Natural killer cell treated with Interleukin-12 subunit alpha and Interleukin-12 subunit beta and Interleukin-15 and Interleukin-18, amount 100 ng/mL, for 72 hours (primary cell): Measurements from ENCODE around the gene DPP10. TPM values are rescaled to one million over a fixed set of nuclear protein-coding genes. Genes with fewer than 3 reads are reported as not detected.

ENCODE experiments used
- ATAC-seq, 2 donors: fragments of 150-1000 bp; cut with Tn5 transposase in 1 of 2; sonication (Bioruptor Pico), chemical (Tn5 transposase) in 1 of 2; 2 replicates each; pipeline ENCODE4 v1.10.0; 2021
- DNase-seq: peaks from one replicate; pipeline ENCODE4 v3.0.0; 2022; ENCODE audit warnings: low spot score
- H3K27ac Mint-ChIP-seq, 2 donors: 1 replicate in 1 of 2; 2 replicates in 1 of 2; pipeline ENCODE4 v1.8.0; 2022; ENCODE audit warnings: mixed read lengths in 2 of 2, mild to moderate bottlenecking in 1 of 2, moderate library complexity in 1 of 2
- H3K27me3 Mint-ChIP-seq, 2 donors: 1 replicate in 1 of 2; 2 replicates in 1 of 2; pipeline ENCODE4 v1.8.0; 2022; ENCODE audit warnings: mixed read lengths in 2 of 2
- H3K36me3 Mint-ChIP-seq: one replicate; pipeline ENCODE4 v1.8.0; 2022; ENCODE audit warnings: mixed read lengths
- H3K4me1 Mint-ChIP-seq, 2 donors: 1 replicate in 1 of 2; 2 replicates in 1 of 2; pipeline ENCODE4 v1.8.0; 2022; ENCODE audit warnings: low read depth in 2 of 2, mixed read lengths in 2 of 2, mild to moderate bottlenecking in 1 of 2
- H3K4me3 Mint-ChIP-seq: one replicate; pipeline ENCODE4 v1.8.0; 2022; ENCODE audit warnings: mixed read lengths
- H3K9me3 Mint-ChIP-seq: 2 replicates; pipeline ENCODE4 v1.8.0; 2022; ENCODE audit warnings: mixed read lengths
- total RNA-seq, 2 donors: library from RNA; stranded (reverse); gene quantifications; one replicate each; pipeline ENCODE4 v1.2.3, GENCODE V29; 2022

DPP10 gene
- total RNA-seq, 2 donors from 2014 or later = not detected

DNA sequence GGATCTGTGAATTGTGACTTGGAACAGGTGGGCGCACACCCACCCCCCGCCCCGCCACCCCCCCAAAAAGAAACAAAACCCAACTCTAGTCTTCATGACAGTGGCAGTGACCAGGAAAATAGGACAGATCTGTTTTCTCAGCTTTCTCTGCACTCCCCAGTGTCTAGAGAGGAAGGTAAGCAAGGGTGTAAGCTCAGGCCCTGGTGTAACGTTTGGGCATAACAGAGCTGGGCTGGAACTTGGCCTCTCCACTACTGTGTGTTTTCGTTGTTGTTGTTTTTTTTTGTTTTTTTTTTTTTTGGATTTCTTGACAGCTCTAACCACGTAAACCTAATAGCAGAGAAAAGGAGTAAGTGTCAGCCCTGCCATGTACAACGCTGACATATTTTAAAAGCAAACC, 1160.8 kb downstream of the DPP10 start:
- Mint-ChIP-seq H3K4me3 (no peak overlapping the region), H3K9me3 (peaks cover 24% of the 10 kb centered on the region), H3K27me3 (no peaks in the 10 kb centered on the region), H3K27ac (no peak overlapping the region), H3K4me1 (no peaks in the 10 kb centered on the region), H3K36me3 (peaks cover 13% of the 10 kb centered on the region)
- no peak for ATAC-seq
- DNase-seq = no peak

DNA sequence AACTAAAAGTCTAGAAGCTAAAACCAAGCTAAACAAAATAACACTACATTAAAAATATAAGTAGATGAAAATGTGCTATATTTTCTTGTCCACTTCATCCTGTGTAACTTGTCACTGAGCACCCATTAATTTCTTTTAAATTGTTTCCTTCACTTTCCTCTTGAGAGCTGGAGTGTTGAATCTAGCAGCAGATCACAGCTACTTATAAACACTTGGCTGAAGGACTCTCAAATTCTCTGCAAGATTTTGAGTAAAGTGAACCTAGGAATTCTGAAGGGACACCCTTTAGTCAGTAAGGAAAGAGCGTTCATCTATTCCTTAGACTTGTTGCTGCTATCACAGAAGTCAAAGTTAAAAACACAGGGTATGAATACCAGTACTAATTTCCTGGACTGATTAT, 1163.9 kb downstream of the DPP10 start:
- Mint-ChIP-seq H3K4me3 (no peak overlapping the region), H3K4me1 (no peaks in the 10 kb centered on the region), H3K9me3 (peaks cover 21% of the 10 kb centered on the region), H3K36me3 (no peaks in the 10 kb centered on the region), H3K27me3 (no peaks in the 10 kb centered on the region), H3K27ac (no peak overlapping the region)
- DNase-seq (no peak), ATAC-seq (no peak)

DNA sequence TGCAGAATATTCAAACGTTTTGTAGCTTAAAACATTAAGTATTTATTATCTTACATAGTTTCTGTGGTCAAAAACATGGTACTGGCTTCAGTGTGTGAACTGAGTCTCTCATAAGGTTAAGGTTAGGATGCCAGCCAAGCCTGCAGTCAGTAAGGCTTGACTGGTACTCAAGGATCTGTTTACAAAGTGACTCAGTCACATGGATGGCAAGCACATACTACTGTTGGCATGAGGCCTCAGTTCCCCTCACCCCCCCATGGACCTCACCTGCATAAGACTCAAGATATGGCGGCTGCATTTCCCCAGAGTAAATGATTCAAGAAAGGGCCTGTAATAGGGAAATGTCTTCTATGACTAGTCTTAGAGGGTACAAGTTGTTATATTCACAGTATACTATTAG, 1167.5 kb downstream of the DPP10 start:
- Mint-ChIP-seq H3K9me3 (peaks cover 23% of the 10 kb centered on the region), H3K36me3 (no peaks in the 10 kb centered on the region), H3K4me1 (no peaks in the 10 kb centered on the region), H3K27me3 (no peaks in the 10 kb centered on the region), H3K4me3 (no peak overlapping the region), H3K27ac (no peak overlapping the region)
- DNase-seq (no peak), ATAC-seq (no peak)

DNA sequence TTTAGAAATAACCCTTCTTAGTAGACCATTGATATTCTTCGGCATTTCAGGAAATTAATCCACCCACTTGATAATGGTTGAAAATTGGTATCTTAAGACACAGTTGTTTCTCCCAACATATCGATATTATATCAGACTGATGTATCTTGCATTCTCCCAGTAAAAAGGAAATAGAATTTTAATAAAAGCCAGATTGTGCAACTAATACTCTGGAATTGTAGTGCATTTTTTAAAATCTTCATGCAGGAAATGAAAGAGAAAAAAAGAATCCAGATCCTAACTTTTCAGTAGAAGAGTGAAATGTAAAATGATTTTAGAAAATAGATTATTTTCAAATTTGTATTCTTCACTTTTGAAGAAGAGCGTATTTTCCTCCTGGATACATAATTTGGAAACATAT, 1168.4 kb downstream of the DPP10 start:
- ATAC-seq (no peak), DNase-seq (no peak)
- Mint-ChIP-seq H3K27me3 (no peaks in the 10 kb centered on the region), H3K9me3 (peaks cover 23% of the 10 kb centered on the region), H3K4me1 (no peaks in the 10 kb centered on the region), H3K27ac (no peak overlapping the region), H3K36me3 (no peaks in the 10 kb centered on the region), H3K4me3 (no peak overlapping the region)

DNA sequence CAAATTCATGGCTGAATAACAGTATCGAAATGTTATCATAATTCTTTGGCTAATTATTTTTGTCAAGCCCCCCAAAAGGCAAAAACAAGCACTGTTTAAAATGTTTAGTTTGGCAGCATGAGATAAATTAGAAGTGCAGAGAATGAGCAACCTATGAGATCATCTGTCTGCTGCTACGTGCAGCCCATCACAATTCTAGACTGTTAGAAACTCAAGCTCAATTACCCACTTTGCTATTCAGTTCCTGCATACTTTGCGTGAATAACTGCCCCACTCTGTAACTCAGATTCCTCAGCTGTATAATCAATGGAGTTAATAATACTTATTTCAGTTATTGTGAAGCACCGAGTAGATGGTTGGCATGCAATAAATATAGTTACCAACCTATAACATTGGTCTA, 1181.9 kb downstream of the DPP10 start:
- H3K36me3 Mint-ChIP-seq = peaks cover 8% of the 10 kb centered on the region
- no peak for ATAC-seq
- no peaks in the 10 kb centered on the region for H3K4me1 Mint-ChIP-seq
- no peak for DNase-seq
- H3K27ac Mint-ChIP-seq = no peak overlapping the region
- H3K4me3 Mint-ChIP-seq = no peak overlapping the region
- peaks cover 18% of the 10 kb centered on the region for H3K9me3 Mint-ChIP-seq
- H3K27me3 Mint-ChIP-seq = no peaks in the 10 kb centered on the region

DNA sequence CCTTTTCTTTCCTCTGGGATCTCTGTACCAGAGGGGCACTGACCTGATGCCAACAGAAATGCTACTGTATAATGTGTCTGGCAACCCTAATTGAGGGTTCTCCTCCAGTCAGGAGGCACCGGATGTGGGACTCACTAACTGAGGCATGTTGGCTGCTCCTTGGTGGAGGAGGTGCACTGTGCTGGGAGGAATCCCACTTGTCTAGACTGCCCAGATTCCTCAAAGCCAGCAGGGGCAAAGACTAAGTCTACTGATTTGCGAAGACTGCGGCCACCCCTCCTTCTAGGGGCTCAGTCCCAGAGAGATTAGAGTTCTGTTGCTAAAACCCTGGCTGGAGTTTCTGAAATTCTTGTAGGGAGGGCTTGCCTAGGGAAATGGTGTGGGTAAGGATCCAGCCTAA, 1192.1 kb downstream of the DPP10 start:
- DNase-seq = no peak
- ATAC-seq = no peak
- no peak overlapping the region for H3K27ac Mint-ChIP-seq

DNA sequence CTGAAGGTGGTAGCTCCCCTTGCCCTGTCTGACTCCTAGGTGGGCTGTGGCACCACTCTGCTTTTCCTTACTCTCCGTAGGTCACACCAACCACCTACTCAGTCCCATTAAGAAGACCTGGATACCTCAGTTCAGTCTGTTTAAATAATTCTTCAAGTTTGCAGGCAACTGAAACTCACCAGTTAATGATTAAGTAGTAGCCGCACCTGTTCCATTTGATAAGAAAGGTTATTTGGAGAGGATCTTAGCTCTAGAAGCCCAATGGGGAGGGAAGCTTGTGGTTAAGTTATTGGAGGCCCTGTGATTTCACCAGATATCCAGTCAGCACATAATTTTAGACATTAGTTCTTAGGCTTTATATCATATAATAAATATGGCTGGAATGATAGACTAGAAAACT, 1193.0 kb downstream of the DPP10 start:
- H3K9me3 Mint-ChIP-seq = peaks cover 20% of the 10 kb centered on the region
- ATAC-seq (no peak), DNase-seq (no peak)
- H3K27me3 Mint-ChIP-seq = no peaks in the 10 kb centered on the region
- no peak overlapping the region for H3K4me3 Mint-ChIP-seq
- peaks cover 5% of the 10 kb centered on the region for H3K36me3 Mint-ChIP-seq
- H3K27ac Mint-ChIP-seq = no peak overlapping the region
- H3K4me1 Mint-ChIP-seq = no peaks in the 10 kb centered on the region

More for the DNA sequence above, 1192.1 kb downstream of the DPP10 start:
- peaks cover 5% of the 10 kb centered on the region for H3K36me3 Mint-ChIP-seq
- peaks cover 20% of the 10 kb centered on the region for H3K9me3 Mint-ChIP-seq
- H3K4me3 Mint-ChIP-seq = no peak overlapping the region
- H3K27me3 Mint-ChIP-seq = no peaks in the 10 kb centered on the region
- no peaks in the 10 kb centered on the region for H3K4me1 Mint-ChIP-seq

DNA sequence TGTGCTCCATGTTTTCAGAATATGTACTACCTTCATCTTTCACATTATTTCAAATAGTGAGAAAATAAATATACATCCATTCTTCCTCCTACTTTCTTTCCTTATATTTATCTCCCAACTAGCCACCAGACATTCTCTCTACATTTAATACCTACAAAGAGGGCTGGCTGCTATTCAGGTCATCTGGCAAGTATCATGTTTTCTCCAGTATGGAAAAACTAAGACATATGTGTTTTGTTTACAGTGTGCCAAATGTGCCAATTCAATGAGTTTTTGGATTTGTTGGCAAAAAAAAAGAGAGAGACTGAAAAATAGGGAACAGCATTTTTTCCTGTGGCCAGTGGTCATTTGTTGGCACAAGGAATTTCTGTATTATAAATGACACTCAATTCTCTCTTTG, 1207.3 kb downstream of the DPP10 start:
- DNase-seq (no peak), ATAC-seq (no peak)
- no peaks in the 10 kb centered on the region for H3K27me3 Mint-ChIP-seq
- no peaks in the 10 kb centered on the region for H3K4me1 Mint-ChIP-seq
- H3K9me3 Mint-ChIP-seq = peaks cover 15% of the 10 kb centered on the region
- H3K36me3 Mint-ChIP-seq = no peaks in the 10 kb centered on the region
- H3K27ac Mint-ChIP-seq = no peak overlapping the region
- H3K4me3 Mint-ChIP-seq = no peak overlapping the region

DNA sequence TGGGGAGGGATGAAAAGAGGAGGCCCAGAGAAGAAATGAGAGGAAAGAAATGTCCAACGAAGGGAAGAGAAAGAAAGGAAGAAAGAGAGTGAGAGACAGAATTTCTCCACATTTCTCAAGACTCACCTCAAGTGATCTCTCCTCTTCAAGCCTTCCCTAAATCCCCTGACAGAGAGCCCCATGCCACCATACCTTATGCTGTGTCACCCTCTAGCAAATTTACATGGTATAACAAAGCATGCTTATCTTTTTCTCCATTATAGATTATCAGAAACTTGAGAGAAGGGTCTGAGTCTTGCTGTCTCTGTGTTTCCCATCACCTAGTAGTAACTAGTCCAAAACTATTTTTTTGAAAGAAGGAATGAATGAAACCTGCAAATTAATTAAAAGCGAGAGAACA, 1208.4 kb downstream of the DPP10 start:
- no peak for DNase-seq
- no peaks in the 10 kb centered on the region for H3K36me3 Mint-ChIP-seq
- H3K4me3 Mint-ChIP-seq = no peak overlapping the region
- H3K27ac Mint-ChIP-seq = no peak overlapping the region
- ATAC-seq = no peak
- no peaks in the 10 kb centered on the region for H3K4me1 Mint-ChIP-seq
- peaks cover 12% of the 10 kb centered on the region for H3K9me3 Mint-ChIP-seq
- no peaks in the 10 kb centered on the region for H3K27me3 Mint-ChIP-seq

DNA sequence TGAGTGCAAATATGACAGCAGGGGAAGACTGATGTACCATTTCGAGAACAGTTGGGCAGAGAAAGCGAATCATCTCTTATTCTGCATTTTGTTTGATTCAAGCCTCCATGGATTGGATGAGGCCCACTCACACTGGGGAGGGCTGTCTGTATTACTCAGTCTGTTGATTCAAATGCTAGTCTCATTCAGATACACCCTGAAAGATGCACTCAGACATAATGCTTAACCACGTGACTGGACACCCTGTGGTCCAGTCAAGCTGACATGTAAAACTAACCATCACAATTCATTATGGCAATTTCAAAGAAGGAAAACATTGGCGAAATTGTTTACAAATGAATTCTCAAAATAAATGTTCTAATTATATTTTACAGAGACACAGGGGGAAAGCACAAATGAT, 1210.2 kb downstream of the DPP10 start:
- Mint-ChIP-seq H3K4me1 (no peaks in the 10 kb centered on the region), H3K36me3 (no peaks in the 10 kb centered on the region), H3K4me3 (no peak overlapping the region), H3K27me3 (no peaks in the 10 kb centered on the region), H3K27ac (no peak overlapping the region), H3K9me3 (peaks cover 5% of the 10 kb centered on the region)
- no peak for DNase-seq
- no peak for ATAC-seq

DNA sequence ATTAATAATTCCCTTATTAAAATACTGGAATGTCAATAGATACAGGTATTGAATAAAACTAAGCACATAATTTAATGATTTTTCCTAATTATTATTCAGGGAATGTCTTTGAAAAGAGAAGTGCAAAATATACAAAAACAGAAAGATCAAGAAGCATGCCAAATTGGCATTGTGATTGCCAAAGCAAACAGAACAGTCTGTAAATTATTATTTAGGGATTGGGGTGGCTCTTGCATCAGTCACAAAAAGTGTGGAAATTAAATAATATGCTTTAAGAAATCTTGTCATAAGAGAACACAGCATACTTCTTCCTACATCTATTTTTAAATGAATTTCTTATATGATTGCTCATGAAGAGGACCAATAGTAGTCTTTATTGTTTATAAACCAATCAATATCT, 1211.9 kb downstream of the DPP10 start:
- no peak overlapping the region for H3K4me3 Mint-ChIP-seq
- H3K36me3 Mint-ChIP-seq = no peaks in the 10 kb centered on the region
- H3K4me1 Mint-ChIP-seq = no peaks in the 10 kb centered on the region
- DNase-seq = no peak
- peaks cover 3% of the 10 kb centered on the region for H3K9me3 Mint-ChIP-seq
- ATAC-seq = no peak
- no peaks in the 10 kb centered on the region for H3K27me3 Mint-ChIP-seq
- H3K27ac Mint-ChIP-seq = no peak overlapping the region

DNA sequence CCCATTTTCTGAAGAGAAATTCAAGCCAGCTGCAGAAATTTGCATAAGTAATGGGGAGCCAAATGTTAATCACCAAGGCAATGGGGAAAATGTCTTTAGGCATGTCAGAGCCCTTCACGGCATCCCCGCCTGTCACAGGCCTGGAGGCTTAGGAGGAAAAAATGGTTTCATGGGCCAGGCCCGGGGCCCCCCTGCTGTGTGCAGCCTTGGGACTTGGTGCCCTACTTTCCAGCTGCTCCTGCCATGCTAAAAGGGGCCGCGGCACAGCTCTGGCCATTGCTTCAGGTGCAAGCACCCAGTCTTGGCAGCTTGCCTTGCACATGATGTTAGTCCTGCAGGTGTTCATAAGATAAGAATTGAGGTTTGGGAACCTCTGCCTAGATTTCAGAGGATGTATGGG, 1235.7 kb downstream of the DPP10 start:
- H3K4me3 Mint-ChIP-seq = no peak overlapping the region
- H3K27me3 Mint-ChIP-seq = no peaks in the 10 kb centered on the region
- ATAC-seq (no peak), DNase-seq (no peak)
- peaks cover 18% of the 10 kb centered on the region for H3K9me3 Mint-ChIP-seq
- H3K4me1 Mint-ChIP-seq = no peaks in the 10 kb centered on the region
- peaks cover 11% of the 10 kb centered on the region for H3K36me3 Mint-ChIP-seq
- H3K27ac Mint-ChIP-seq = no peak overlapping the region

DNA sequence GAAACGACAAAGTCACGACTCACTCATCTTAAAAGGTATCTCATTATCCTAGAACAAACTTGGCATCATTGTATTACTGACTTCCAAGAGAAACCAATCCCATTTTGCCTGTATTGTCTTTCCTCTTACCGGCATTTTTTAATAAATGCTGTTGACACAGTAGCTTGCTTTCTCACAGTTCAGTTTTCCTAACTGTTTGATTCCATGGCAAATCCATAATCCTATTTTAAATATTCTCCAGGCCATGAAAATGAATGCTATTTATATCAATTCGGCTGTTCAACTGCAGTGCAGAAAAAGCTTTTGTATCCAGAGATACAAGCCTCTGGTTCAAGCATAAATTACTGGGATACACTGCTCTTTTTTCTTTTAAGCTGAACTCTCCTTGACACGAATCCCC, 1241.9 kb downstream of the DPP10 start:
- H3K27ac Mint-ChIP-seq = no peak overlapping the region
- H3K9me3 Mint-ChIP-seq = peaks cover 20% of the 10 kb centered on the region
- no peak for DNase-seq
- H3K27me3 Mint-ChIP-seq = no peaks in the 10 kb centered on the region
- peaks cover 4% of the 10 kb centered on the region for H3K36me3 Mint-ChIP-seq
- ATAC-seq = no peak
- no peaks in the 10 kb centered on the region for H3K4me1 Mint-ChIP-seq
- no peak overlapping the region for H3K4me3 Mint-ChIP-seq

DNA sequence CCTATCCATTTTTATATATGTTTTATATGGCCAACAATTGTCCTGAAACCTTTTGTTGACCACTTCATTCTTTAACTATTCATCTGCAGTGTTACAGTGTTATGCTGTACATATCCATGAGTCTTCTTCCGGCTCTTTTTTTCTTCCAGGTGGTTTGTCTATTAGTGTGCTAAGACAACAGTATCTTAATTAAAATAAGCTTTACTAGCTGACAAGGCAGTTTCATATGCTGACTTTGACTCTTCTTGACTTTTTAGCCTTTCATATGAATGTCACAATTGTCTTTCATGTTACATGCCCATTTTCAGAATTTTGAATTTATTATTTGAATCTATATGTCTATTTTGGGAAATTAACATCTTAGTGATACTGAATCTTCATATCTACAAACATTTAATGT, 1249.0 kb downstream of the DPP10 start:
- no peaks in the 10 kb centered on the region for H3K4me1 Mint-ChIP-seq
- peaks cover 29% of the 10 kb centered on the region for H3K9me3 Mint-ChIP-seq
- H3K4me3 Mint-ChIP-seq = no peak overlapping the region
- ATAC-seq (no peak), DNase-seq (no peak)
- no peak overlapping the region for H3K27ac Mint-ChIP-seq
- H3K27me3 Mint-ChIP-seq = no peaks in the 10 kb centered on the region
- peaks cover 20% of the 10 kb centered on the region for H3K36me3 Mint-ChIP-seq

DNA sequence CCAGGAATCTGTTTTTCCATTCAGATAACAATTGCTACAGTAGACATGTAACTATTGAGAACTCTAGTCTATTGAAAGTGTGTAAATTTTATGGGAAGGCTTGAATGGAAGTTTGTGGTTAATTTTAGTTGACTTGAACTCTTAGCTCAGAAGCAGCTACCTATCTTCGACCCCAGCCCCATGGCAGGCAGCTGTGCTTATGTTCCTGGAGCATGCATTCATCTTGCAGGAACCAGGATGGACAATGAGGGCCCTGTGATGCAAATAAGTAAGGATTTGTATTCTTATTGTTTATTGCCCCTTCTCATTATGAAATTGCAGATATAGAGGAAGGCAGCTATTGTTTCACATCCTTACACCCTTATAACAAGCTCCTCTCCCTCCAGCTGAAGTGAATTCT, 1252.2 kb downstream of the DPP10 start:
- H3K27me3 Mint-ChIP-seq = no peaks in the 10 kb centered on the region
- DNase-seq = no peak
- peaks cover 15% of the 10 kb centered on the region for H3K9me3 Mint-ChIP-seq
- H3K4me1 Mint-ChIP-seq = no peaks in the 10 kb centered on the region
- no peak overlapping the region for H3K27ac Mint-ChIP-seq
- ATAC-seq = no peak
- peaks cover 20% of the 10 kb centered on the region for H3K36me3 Mint-ChIP-seq
- H3K4me3 Mint-ChIP-seq = no peak overlapping the region
